Measurements from ENCODE around the gene ATP6V0E2. TPM values are rescaled to one million over a fixed set of nuclear protein-coding genes. Genes with fewer than 3 reads are reported as not detected.

ATP6V0E2 gene
- total RNA-seq, 2 donors from 2014 or later, result 15.3 to 16.1 TPM

DNA sequence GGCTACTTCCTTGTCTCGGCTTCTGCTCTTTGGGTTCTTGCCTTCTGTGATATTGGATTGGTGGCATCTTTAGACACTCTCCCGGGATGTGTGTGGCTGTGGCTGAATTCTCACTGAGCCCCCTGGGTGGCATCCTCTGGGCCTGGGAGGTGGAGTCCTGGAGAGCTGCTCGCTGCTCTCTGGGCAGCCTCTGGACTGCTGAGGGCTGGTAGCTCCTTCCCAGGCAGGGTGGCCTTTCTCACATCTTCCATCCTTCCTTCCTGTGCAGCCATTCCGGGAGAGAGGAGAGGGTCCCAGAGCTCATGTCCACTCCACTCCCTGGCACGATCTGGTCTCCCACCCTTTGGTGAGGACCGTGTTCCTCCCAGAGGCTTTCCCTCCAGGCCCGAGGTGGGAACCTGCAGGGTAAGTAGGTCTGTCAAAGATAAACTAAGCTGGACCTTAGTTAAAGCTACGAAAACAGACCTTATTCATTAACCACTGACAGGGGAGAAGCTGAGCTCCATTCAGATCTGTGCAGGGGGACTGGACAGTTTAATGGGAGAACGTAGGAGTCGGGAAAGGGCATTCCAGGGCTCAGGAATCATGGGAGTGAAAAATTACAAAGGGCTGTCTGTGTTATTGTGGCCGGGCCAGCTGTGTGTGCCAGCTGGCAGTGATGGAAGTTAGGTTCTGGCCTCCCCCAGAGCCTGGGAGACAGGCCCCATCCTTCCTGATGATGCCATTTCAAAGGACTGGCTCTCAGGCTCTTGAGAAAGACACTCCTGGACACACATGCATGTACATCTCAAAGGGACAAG is 8.7 kb downstream of the ATP6V0E2 start:
- Mint-ChIP-seq H3K9me3 (no peaks in the 10 kb centered on the region), H3K4me1 (peaks cover 16% of the 10 kb centered on the region), H3K27ac (no peak overlapping the region), H3K36me3 (ENCODE audit: low read depth) (no peaks in the 10 kb centered on the region), H3K4me3 (no peak overlapping the region), H3K27me3 (ENCODE audit: insufficient read depth) (no peaks in the 10 kb centered on the region)
- H3K36me3 ChIP-seq (ENCODE audit: control insufficient read depth, insufficient read depth, low read length), result no peaks in the 10 kb centered on the region
- TF ChIP-seq, protein P1, sequence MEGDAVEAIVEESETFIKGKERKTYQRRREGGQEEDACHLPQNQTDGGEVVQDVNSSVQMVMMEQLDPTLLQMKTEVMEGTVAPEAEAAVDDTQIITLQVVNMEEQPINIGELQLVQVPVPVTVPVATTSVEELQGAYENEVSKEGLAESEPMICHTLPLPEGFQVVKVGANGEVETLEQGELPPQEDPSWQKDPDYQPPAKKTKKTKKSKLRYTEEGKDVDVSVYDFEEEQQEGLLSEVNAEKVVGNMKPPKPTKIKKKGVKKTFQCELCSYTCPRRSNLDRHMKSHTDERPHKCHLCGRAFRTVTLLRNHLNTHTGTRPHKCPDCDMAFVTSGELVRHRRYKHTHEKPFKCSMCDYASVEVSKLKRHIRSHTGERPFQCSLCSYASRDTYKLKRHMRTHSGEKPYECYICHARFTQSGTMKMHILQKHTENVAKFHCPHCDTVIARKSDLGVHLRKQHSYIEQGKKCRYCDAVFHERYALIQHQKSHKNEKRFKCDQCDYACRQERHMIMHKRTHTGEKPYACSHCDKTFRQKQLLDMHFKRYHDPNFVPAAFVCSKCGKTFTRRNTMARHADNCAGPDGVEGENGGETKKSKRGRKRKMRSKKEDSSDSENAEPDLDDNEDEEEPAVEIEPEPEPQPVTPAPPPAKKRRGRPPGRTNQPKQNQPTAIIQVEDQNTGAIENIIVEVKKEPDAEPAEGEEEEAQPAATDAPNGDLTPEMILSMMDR (conservative IDR thresholded peaks at IDR 0.05), result no peak
- no peak overlapping the region for H3K9ac ChIP-seq (ENCODE audit: extremely low read depth, low read length, poor library complexity, severe bottlenecking)
- no peak overlapping the region for H3K27ac ChIP-seq (ENCODE audit: low read depth, low read length)
- H3K27me3 ChIP-seq (ENCODE audit: control insufficient read depth, insufficient read depth, low read length, poor library complexity, severe bottlenecking), result no peaks in the 10 kb centered on the region
- peaks cover 6% of the 10 kb centered on the region for H3K4me1 ChIP-seq (ENCODE audit: control insufficient read depth, insufficient read depth, low read length)
- no peak overlapping the region for H3K4me3 ChIP-seq (ENCODE audit: low read length)
- 93 to 100% methylated on average over 3 to 11 of the region's 11 CpGs for WGBS, 2 experiments (ENCODE audit: insufficient coverage in 1 of 2, insufficient read length in 1 of 2)
- peak; percentile 24 for DNase-seq
- H3K9me3 ChIP-seq (ENCODE audit: control insufficient read depth, low read length), result no peaks in the 10 kb centered on the region

DNA sequence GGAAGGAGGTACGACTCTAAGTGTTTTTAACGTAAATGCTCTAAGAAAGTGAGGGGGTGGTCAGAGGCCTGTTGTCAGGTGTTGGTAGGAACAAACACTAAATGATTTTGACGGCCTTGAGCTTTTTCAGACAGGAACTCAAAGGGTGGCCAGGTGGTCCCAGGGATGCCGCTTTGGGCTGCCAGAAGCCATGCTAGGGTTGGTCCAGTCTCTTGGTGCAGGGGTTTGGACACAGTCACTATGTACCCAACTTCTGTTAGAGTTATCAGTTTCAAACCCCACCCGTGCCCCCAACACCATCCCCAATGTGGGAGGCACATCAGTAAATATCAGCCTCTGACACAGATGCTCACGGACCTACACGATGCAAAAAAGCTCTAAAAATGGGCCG is 9.3 kb downstream of the ATP6V0E2 start:
- TF ChIP-seq, protein P1 (conservative IDR thresholded peaks at IDR 0.05), result no peak
- H3K36me3 ChIP-seq (ENCODE audit: control insufficient read depth, insufficient read depth, low read length), result no peaks in the 10 kb centered on the region
- H3K4me1 ChIP-seq (ENCODE audit: control insufficient read depth, insufficient read depth, low read length), result peaks cover 6% of the 10 kb centered on the region
- H3K9me3 Mint-ChIP-seq, result no peaks in the 10 kb centered on the region
- no peaks in the 10 kb centered on the region for H3K9me3 ChIP-seq (ENCODE audit: control insufficient read depth, low read length)
- H3K4me1 Mint-ChIP-seq, result peaks cover 16% of the 10 kb centered on the region
- H3K9ac ChIP-seq (ENCODE audit: extremely low read depth, low read length, poor library complexity, severe bottlenecking), result no peak overlapping the region
- no peak overlapping the region for H3K4me3 Mint-ChIP-seq
- H3K4me3 ChIP-seq (ENCODE audit: low read length), result no peak overlapping the region
- no peak overlapping the region for H3K27ac Mint-ChIP-seq
- 72 to 74% methylated on average over 7 to 8 of the region's 8 CpGs for WGBS, 2 experiments (ENCODE audit: insufficient coverage in 1 of 2, insufficient read length in 1 of 2)
- H3K27ac ChIP-seq (ENCODE audit: low read depth, low read length), result no peak overlapping the region
- no peaks in the 10 kb centered on the region for H3K27me3 Mint-ChIP-seq (ENCODE audit: insufficient read depth)
- no peaks in the 10 kb centered on the region for H3K27me3 ChIP-seq (ENCODE audit: control insufficient read depth, insufficient read depth, low read length, poor library complexity, severe bottlenecking)
- H3K36me3 Mint-ChIP-seq (ENCODE audit: low read depth), result no peaks in the 10 kb centered on the region
- DNase-seq, result no peak

DNA sequence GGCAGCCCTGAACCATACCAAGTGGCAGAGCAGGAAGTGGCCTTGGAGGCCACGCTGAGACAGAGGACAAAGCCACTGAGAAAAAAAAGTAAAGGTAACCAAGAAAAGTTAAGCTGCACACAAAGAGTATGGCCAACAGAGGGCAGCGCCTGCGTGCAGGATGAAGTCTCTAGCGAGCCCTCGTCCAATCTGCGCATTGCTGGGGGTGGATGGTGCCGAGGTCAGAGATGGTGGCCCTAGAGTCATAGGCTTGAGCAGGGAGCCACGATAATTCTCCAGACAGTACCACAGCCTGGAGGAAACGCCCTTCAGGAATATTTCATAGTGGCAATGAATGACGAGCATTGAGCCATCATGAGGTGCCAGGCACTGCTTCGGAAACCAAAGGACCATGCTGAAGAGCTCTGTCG is 9.7 kb downstream of the ATP6V0E2 start:
- Histone ChIP-seq H3K9ac (ENCODE audit: extremely low read depth, low read length, poor library complexity, severe bottlenecking) (no peak overlapping the region), H3K4me3 (ENCODE audit: low read length) (no peak overlapping the region), H3K27me3 (ENCODE audit: control insufficient read depth, insufficient read depth, low read length, poor library complexity, severe bottlenecking) (no peaks in the 10 kb centered on the region), H3K9me3 (ENCODE audit: control insufficient read depth, low read length) (no peaks in the 10 kb centered on the region), H3K4me1 (ENCODE audit: control insufficient read depth, insufficient read depth, low read length) (peaks cover 6% of the 10 kb centered on the region), H3K27ac (ENCODE audit: low read depth, low read length) (no peak overlapping the region), H3K36me3 (ENCODE audit: control insufficient read depth, insufficient read depth, low read length) (no peaks in the 10 kb centered on the region)
- Mint-ChIP-seq H3K27ac (no peak overlapping the region), H3K27me3 (ENCODE audit: insufficient read depth) (no peaks in the 10 kb centered on the region), H3K36me3 (ENCODE audit: low read depth) (no peaks in the 10 kb centered on the region), H3K4me1 (peaks cover 16% of the 10 kb centered on the region), H3K4me3 (no peak overlapping the region), H3K9me3 (no peaks in the 10 kb centered on the region)
- TF ChIP-seq, protein P1 (conservative IDR thresholded peaks at IDR 0.05), result peak; percentile 87
- WGBS, 2 experiments (ENCODE audit: insufficient coverage in 1 of 2, insufficient read length in 1 of 2), result 43% methylated on average over 12 of the region's 12 CpGs
- peak; percentile 90 for DNase-seq

Measured in endodermal cell (in vitro differentiated cells).